ENCODE results near the gene KCNK5. TPM values are rescaled to one million over a fixed set of nuclear protein-coding genes. Genes with fewer than 3 reads are reported as not detected.
A peak's percentile ranks its signal among the peaks of the same experiment; 100 is the strongest.

Gene KCNK5
- total RNA-seq, 2 experiments from 2014 or later = 0.30 to 0.47 TPM

- DNase-seq (no peak), ATAC-seq (ENCODE audit: poor library complexity) (no peak)
- ChIA-PET POLR2A (no interaction called here), CTCF (no interaction called here)
- no peak overlapping the region for H3K4me3 ChIP-seq (ENCODE audit: low read length)
- H3K27me3 Mint-ChIP-seq = no peaks in the 10 kb centered on the region
- no peaks in the 10 kb centered on the region for H3K27me3 ChIP-seq (ENCODE audit: control insufficient read depth in 1 of 2, insufficient read depth in 2 of 2, low read length in 2 of 2)
- no peak for TF ChIP-seq CTCF (IDR thresholded peaks at IDR 0.05)
- H3K4me1 ChIP-seq (ENCODE audit: insufficient read depth, low read length) = no peaks in the 10 kb centered on the region
- intact Hi-C loops (cut with DNase I, micrococcal nuclease) = no loop called here
- no peaks in the 10 kb centered on the region for H3K4me1 Mint-ChIP-seq (ENCODE audit: low read depth)
- H3K9me3 ChIP-seq (ENCODE audit: control insufficient read depth in 1 of 2, insufficient read depth in 1 of 2, low read length in 2 of 2) = peaks cover 4 to 11% of the 10 kb centered on the region in 2 experiments
- H3K36me3 Mint-ChIP-seq (ENCODE audit: low read depth) = no peaks in the 10 kb centered on the region
- no peaks in the 10 kb centered on the region for H3K36me3 ChIP-seq (ENCODE audit: insufficient read depth, low read length)
- H3K27ac ChIP-seq (ENCODE audit: low read depth in 1 of 2, low read length in 2 of 2) = no peak overlapping the region
- no peak overlapping the region for H3K4me3 Mint-ChIP-seq
- H3K27ac Mint-ChIP-seq = no peak overlapping the region
- peaks cover 3% of the 10 kb centered on the region for H3K9me3 Mint-ChIP-seq
Measured at GRCh38 chr6:39177130-39177529, 52.1 kb downstream of the KCNK5 start.

GRCh38 chr6:39173270-39173669, 56.0 kb downstream of the KCNK5 start:
- no peak overlapping the region for H3K27ac ChIP-seq (ENCODE audit: low read depth in 1 of 2, low read length in 2 of 2)
- intact Hi-C loops (cut with DNase I, micrococcal nuclease) = no loop called here
- ATAC-seq (ENCODE audit: poor library complexity) (no peak), DNase-seq (peak in 2 of 14 experiments; percentile 23 to 24)
- no peaks in the 10 kb centered on the region for H3K27me3 Mint-ChIP-seq
- no peak overlapping the region for H3K4me3 ChIP-seq (ENCODE audit: low read length)
- CTCF ChIA-PET = no interaction called here
- POLR2A ChIA-PET = no interaction called here
- no peaks in the 10 kb centered on the region for H3K4me1 Mint-ChIP-seq (ENCODE audit: low read depth)
- no peaks in the 10 kb centered on the region for H3K36me3 Mint-ChIP-seq (ENCODE audit: low read depth)
- H3K4me3 Mint-ChIP-seq = no peak overlapping the region
- H3K9me3 Mint-ChIP-seq = peaks cover 3% of the 10 kb centered on the region
- H3K27ac Mint-ChIP-seq = no peak overlapping the region
- no peaks in the 10 kb centered on the region for H3K4me1 ChIP-seq (ENCODE audit: insufficient read depth, low read length)
- H3K27me3 ChIP-seq (ENCODE audit: control insufficient read depth in 1 of 2, insufficient read depth in 2 of 2, low read length in 2 of 2) = no peaks in the 10 kb centered on the region
- no peak for TF ChIP-seq CTCF (IDR thresholded peaks at IDR 0.05)
- peaks cover 4 to 16% of the 10 kb centered on the region in 2 experiments for H3K9me3 ChIP-seq (ENCODE audit: control insufficient read depth in 1 of 2, insufficient read depth in 1 of 2, low read length in 2 of 2)
- H3K36me3 ChIP-seq (ENCODE audit: insufficient read depth, low read length) = no peaks in the 10 kb centered on the region

- Mint-ChIP-seq H3K4me1 (ENCODE audit: low read depth) (no peaks in the 10 kb centered on the region), H3K36me3 (ENCODE audit: low read depth) (no peaks in the 10 kb centered on the region), H3K27me3 (no peaks in the 10 kb centered on the region), H3K4me3 (no peak overlapping the region), H3K9me3 (peaks cover 3% of the 10 kb centered on the region), H3K27ac (no peak overlapping the region)
- intact Hi-C loops (cut with DNase I, micrococcal nuclease) = no loop called here
- ChIA-PET CTCF (no interaction called here), POLR2A (no interaction called here)
- no peaks in the 10 kb centered on the region for H3K4me1 ChIP-seq (ENCODE audit: insufficient read depth, low read length)
- no peak for DNase-seq
- no peak overlapping the region for H3K27ac ChIP-seq (ENCODE audit: low read depth in 1 of 2, low read length in 2 of 2)
- H3K27me3 ChIP-seq (ENCODE audit: control insufficient read depth in 1 of 2, insufficient read depth in 2 of 2, low read length in 2 of 2) = no peaks in the 10 kb centered on the region
- no peak for ATAC-seq (ENCODE audit: poor library complexity)
- H3K4me3 ChIP-seq (ENCODE audit: low read length) = no peak overlapping the region
- peaks cover 0 to 16% of the 10 kb centered on the region in 2 experiments for H3K9me3 ChIP-seq (ENCODE audit: control insufficient read depth in 1 of 2, insufficient read depth in 1 of 2, low read length in 2 of 2)
- no peaks in the 10 kb centered on the region for H3K36me3 ChIP-seq (ENCODE audit: insufficient read depth, low read length)
- TF ChIP-seq CTCF (IDR thresholded peaks at IDR 0.05) = no peak
Measured at GRCh38 chr6:39172377-39172757, 56.9 kb downstream of the KCNK5 start.

Measured in CD4-positive, alpha-beta T cell (primary cell).